GM19468 (cell line): ENCODE measurements around the gene SAPCD2.
"Not testable (repeated sequence)": the region's sequence is repeated elsewhere in the genome, so short reads cannot be mapped to it uniquely, and the experiment has no call there.

Experiments used
- ATAC-seq: cut with Tn5 transposase; IDR thresholded peaks from one replicate; pipeline ENCODE4 v1.9.1; 2021; ENCODE audit warnings: mild to moderate bottlenecking, moderate library complexity, moderate number of reproducible peaks; ENCODE audit not compliant: unreplicated experiment; ENCODE audit errors: extremely low read depth

SAPCD2 gene

GRCh38 chr9:137067860-137068538, 2.4 kb downstream of the SAPCD2 start:
- ATAC-seq: no peak

- no peak for ATAC-seq
Observed at GRCh38 chr9:137066096-137066861, 4.1 kb downstream of the SAPCD2 start.

- no peak for ATAC-seq
Observed at GRCh38 chr9:137065336-137065967, 4.9 kb downstream of the SAPCD2 start.

DNA sequence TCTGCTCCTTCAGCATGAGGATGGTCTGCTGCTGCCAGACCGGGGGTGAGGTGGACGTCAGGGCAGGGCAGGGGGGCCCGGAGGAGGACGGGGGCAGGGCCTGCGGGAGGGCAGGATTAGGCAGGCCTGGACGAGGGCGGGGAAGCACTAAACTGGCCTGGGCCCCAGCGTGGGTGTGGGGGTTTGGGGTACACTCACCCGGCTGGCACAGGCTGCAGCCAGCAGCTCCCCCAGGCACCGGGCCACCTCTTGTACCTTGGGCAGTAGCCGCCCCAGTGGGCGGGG, 5.5 kb downstream of the SAPCD2 start:
- ATAC-seq: no peak

DNA sequence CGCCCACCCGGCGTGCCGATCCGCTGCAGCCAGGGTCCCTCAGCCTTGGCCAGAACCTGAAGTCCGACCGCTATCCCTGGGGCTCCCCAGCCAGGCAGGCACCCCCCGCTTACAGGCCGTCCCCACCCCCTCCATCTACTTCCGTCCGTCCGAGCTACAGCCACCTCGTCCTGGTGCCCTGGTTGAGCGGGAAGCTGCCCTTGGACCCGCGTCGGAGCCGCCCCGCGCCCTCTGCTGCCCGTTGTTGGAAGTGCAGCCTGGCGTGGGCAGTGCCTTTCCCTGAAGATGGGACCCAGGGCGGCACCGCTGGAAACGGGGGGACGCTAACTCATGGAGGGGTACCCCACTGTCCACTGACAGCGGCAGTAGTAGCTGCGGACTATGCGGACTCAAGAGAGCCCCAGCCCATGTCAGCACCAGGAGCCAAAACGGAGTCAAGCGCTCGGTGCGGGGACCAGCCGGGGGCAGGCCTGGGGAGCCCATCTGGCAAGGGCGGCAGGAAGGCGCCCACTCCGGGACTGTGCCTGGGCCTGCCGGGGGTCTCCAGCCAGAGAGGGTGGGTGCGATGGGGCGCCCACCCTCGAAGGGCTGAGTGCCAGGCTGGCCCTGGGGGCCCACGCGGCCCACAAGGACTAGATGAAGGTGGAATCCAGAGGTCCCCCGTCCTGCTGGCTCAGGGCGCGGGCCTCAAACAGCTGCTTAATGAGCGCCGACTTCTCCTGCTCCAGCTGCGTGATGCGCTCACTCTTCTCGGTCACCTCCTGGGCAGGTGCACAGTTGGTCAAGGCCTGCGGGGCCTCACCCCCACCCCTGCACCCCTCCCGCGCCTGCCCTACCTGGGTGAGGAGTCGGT, 6.1 kb downstream of the SAPCD2 start:
- ATAC-seq: no peak

DNA sequence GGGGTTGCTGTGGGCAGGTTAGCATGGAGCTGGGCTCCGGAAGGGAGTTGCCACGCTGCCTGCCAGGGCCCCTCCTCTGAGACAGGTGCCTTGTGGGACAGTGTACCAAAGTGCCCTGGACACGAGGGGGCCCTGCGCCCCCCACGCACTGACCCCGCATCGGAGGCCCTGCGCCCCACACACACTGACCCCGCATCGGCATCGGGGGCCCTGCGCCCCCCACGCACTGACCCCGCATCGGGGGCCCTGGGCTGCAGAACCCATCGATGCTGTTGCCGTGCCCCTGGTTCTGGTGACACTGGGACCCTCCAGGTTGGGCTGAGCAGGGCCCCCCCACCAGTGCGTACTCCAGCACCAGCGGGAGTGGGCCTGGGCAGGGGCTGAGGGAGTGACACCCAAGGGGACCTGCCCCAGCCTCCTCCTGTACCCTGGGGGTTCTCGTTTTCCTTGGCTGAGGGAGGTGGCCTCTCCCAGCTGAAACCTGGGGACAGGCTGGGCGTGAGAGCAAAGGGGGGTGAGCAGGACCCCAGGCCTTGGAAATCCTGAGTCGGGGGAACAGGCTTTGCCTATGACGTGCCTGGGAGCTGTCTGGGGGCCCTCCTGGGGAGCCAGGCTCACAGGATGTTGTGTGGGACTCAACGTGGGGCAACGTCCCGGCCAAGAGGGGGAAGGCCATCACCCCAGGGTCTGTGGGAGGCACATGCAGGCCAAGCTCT, 6.9 kb downstream of the SAPCD2 start:
- ATAC-seq: no peak

GRCh38 chr9:137062798-137063197, 7.6 kb downstream of the SAPCD2 start:
- ATAC-seq: not testable (repeated sequence)

- no peak for ATAC-seq
Observed at GRCh38 chr9:137062384-137062783, 8.0 kb downstream of the SAPCD2 start.

DNA sequence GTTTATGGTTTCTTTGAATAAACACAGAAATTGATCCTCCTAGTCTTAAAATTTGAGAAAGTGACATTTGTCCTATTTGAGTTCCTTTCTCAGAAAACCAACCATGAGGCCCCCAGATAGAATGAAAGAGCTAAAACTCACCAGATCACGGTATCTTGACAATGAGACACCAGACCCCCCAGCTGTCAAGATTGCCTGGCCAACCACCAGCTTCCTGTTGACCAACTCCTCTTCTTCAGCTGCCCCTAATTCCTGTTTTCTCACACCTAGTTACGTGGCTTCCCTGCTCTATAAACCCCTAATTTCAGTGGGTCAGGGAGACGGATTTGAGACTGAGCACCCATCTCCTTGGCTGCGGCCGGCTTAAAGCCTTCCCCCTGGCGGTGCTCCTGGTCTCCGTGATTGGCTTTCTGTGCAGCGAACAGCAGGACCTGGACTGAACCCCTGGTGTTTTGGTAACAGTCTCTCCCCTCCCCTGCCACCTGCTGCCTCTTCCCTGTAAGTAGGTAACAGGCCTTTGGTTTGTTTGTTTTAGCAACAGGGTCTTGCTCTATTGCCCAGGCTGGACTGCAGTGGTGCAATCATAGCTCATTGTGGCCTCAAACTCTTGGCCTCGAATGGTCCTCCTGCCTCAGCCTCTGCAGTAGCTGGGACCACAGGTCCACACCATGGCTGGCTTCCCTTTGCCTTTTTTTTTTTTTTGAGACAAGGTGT, 11.7 kb downstream of the SAPCD2 start:
- ATAC-seq: no peak

DNA sequence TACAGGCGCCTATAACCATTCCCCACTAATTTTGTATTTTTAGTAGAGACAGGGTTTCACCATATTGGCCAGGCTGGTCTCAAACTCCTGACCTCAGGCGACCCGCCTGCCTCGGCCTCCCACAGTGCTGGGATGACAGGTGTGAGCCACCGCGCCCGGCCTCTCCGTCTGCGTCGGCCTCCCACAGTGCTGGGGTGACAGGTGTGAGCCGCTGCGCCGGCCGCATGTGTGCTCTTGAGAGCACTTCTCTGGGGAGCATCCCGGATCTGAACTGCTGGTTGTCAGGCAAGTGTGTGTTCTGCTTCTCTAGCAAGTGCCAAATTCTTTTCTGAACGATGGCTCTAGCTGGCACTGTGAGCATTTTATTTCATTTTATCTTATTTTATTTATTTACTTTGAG, 12.8 kb downstream of the SAPCD2 start:
- ATAC-seq: no peak

GRCh38 chr9:137056739-137057415, 13.5 kb downstream of the SAPCD2 start:
- ATAC-seq: no peak

DNA sequence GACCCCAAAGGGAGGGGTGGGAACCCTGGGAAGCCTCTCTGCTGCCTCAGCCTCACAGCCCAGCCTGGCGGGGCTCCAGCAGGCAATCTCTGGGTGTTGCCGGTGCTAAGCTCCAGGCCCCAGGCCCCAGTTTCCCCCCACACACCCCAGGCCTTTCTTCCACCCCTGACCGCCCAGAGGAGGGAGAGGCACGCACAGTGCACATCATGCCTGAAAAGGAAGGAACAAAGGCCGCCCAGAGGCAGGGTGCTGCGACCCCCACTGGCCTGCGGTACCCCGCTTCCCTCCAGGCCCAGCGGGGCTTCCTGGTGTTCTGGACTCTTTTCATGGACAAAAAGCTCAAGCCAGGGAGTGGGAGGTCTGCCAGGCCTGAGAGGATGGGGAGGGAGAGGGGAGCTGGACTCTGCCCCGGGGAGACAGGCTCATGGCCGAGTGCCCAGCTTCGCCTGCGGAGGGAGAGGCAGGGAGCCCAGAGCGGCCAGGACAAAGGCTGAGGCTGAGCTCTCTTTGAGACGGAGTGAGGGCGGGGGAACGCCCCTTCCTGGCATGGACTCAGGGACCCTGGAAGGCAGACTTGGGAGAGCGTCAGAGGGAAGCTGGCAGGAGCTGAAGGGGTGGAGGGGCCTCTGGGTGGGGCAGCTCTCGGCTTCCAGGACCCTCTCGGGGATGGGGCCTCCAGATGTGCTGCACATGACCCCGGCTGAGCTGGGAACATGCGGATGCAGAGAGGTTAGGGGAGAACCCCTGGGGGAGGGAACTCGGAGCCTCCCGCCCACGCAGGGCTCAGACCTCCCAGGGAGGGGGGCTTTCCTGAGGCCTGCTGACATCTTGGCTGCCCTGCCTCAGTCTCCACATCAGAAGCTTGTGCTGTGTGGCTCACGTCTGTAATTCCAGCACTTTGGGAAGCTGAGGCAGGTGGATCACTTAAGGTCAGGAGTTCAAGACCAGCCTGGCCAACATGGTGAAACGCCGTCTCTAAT, 14.7 kb downstream of the SAPCD2 start:
- no peak for ATAC-seq

DNA sequence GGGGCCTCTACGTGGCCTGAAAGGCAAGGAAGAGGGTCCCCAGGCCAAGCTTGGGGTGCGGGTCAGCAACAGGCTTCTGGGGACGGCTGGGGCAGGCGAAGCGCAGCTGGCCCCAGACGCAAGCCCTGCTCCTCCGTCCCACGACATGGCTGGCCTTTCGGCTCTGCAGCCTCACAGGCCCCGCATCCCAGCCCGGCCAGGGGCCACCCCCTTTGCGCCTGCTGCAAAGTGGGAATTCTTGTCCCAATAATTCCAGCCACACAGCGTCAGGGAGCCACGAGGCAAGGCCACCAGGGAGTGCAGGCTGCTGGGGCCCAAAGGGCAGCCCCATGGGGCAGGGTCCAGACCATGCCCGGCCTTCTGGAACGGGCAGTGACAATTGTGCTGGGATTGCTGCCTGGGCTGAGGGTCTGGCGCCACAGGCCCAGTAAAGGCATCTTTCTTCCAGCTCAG, 15.4 kb downstream of the SAPCD2 start:
- ATAC-seq: no peak

- ATAC-seq: no peak
Observed at GRCh38 chr9:137053944-137054931, 16.1 kb downstream of the SAPCD2 start, which contains the start of gene ENTPD2. Gene ENTPD2, minus strand, starts transcription at chr9:137054061. Its CDS starts 64 bp downstream, at chr9:137053997.

DNA sequence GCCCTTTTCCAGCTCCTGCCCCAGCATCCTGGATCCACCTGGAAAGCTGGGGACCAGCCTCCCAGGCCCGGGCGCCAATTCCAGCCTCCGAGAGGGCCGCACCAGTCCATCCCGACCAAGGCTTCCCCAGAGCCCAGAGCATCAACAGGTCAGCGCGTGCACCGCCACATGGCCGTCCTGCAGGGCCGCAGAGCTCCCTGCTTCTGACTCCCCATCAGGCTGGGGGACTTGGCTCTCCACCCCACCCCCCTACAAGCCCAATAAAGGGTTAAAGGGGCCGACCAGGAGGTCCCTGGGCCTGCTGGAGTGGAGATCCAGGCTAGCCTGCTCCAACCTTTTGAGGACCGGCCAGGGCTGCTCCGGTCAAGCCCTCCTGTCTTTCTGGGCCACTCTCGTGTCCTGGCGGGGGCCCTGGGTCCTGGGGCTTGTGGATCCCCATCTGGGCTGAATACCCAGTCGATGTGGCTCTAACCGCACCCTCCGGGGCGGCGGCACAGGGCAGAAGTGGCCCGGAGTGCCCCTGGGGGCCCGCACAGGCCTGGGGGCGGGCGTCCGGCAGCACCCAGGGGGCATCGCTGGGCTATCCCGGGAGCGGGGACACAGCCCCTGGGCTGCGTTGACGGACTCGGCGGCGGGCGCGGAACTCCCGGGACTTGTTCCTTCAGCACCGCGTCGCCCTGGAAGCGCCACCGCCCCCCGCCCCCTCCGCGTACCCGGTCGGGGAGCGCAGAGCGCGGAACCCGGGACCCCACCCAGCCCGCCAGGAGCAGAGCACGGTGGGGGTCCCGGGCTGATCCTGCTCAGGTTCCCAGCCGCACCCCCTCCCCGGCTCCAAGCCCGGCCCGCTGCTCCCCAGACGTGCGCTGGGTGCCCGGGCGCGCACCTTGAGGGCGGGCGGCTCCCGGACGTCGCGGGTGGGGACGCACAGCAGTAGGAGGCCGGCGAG, 17.1 kb downstream of the SAPCD2 start:
- ATAC-seq: no peak
